Stomach (tissue), 9 donors: Measurements from ENCODE around the gene TM4SF4. TPM values are rescaled to one million over a fixed set of nuclear protein-coding genes. Genes with fewer than 3 reads are reported as not detected.
A peak's percentile ranks its signal among the peaks of the same experiment; 100 is the strongest.

Experiments used
- DNase-seq, 2 donors: peaks; one replicate each; pipeline versions ENCODE4 v3.0.0 to v3.0.0-alpha.2; 2013 to 2019
- H3K27ac ChIP-seq, 5 donors: fragments of 200-600 bp in 4 of 5; sonication (generic) in 4 of 5; one replicate each; pipeline ENCODE4 v1.5.1; 2013 to 2019; ENCODE audit warnings: mild to moderate bottlenecking in 1 of 5, moderate library complexity in 1 of 5
- H3K27me3 ChIP-seq, 3 donors: fragments of 200-600 bp; sonication (generic); one replicate each; pipeline ENCODE4 v1.5.1; 2017 to 2019; ENCODE audit warnings: mixed run types in 1 of 3
- H3K36me3 ChIP-seq, 4 donors: fragments of 200-600 bp; sonication (generic); 1 replicate in 3 of 4; 2 replicates in 1 of 4; pipeline ENCODE4 v1.5.1; 2016 to 2019
- H3K4me1 ChIP-seq, 4 donors: fragments of 200-600 bp; sonication (generic); one replicate each; pipeline ENCODE4 v1.5.1; 2016 to 2019
- H3K4me3 ChIP-seq, 4 donors: fragments of 200-600 bp; sonication (generic) in 3 of 4; one replicate each; pipeline ENCODE4 v1.5.1; 2016 to 2019; ENCODE audit warnings: mild to moderate bottlenecking in 1 of 4
- H3K9me3 ChIP-seq, 4 donors: fragments of 200-600 bp; sonication (generic); one replicate each; pipeline ENCODE4 v1.5.1; 2016 to 2019
- CTCF ChIP-seq, 7 experiments: fragments of 450-650 bp in 4 of 7; fragments of 200-600 bp in 3 of 7; sonication (generic) in 3 of 7; IDR thresholded peaks; one replicate each; pipeline ENCODE4 v1.5.1; 2016 to 2019; ENCODE audit warnings: antibody characterized with exemption in 7 of 7, control low read depth in 2 of 7, mild to moderate bottlenecking in 1 of 7
- EP300 ChIP-seq: sonication (generic); formaldehyde crosslinking; IDR thresholded peaks from one replicate; pipeline ENCODE4 v1.6.1; 2017; ENCODE audit warnings: antibody characterized with exemption
- POLR2A ChIP-seq, 4 donors: fragments of 450-650 bp; IDR thresholded peaks; one replicate each; pipeline ENCODE4 v1.6.1; 2016; ENCODE audit warnings: antibody characterized with exemption in 4 of 4, control low read depth in 2 of 4, mild to moderate bottlenecking in 1 of 4, moderate library complexity in 1 of 4
- POLR2AphosphoS5 ChIP-seq, 3 donors: sonication (generic); formaldehyde crosslinking; IDR thresholded peaks; one replicate each; pipeline ENCODE4 v1.6.1; 2016; ENCODE audit warnings: antibody characterized with exemption in 3 of 3
- WGBS, 5 donors: extraction: QIAGEN DNeasy Blood & Tissue Kit in 3 of 5; methylation state at CpG; one replicate each; pipeline versions ENCODE4 v1.1.5 to v1.1.7; 2013 to 2018; 5-methylcytosine and 5-hydroxymethylcytosine counted together
- intact Hi-C: fragments of 100-400 bp; cut with DNase I; formaldehyde crosslinking; loops from one replicate; pipeline ENCODE4 v1.15.1; 2023; ENCODE audit warnings: low total_unique reads
- polyA plus RNA-seq, 3 donors: library from polyadenylated mRNA; stranded (reverse); fragments of 200-250 nt; gene quantifications; one replicate each; pipeline ENCODE4 v1.2.3, GENCODE V29; 2013
- total RNA-seq, 5 donors: library from RNA; depleted of rRNA; stranded (reverse); fragments of >200 nt; gene quantifications; one replicate each; pipeline versions ENCODE4 v1.1.0 to v1.2.3, GENCODE V29; 2014 to 2016
- donor health status: healthy with polysubstance abuse.
- donor health status: Bipolar disorder and iron deficiency.
- donor health status: healthy.

TM4SF4 gene
- total and polyA plus RNA-seq, 8 donors: 1.4 to 40.8 (median 9.9) TPM; not detected in 1

- no peaks in the 10 kb centered on the region for H3K27me3 ChIP-seq
- peaks cover 26 to 63% (median 40%) of the 10 kb centered on the region in 4 donors for H3K4me1 ChIP-seq
- 86 to 93% (median 90%) methylated on average over 4 of the region's 4 CpGs for WGBS, 5 donors
- no peak overlapping the region for H3K4me3 ChIP-seq
- intact Hi-C loops: no loop called here
- DNase-seq: no peak
- H3K27ac ChIP-seq: no peak overlapping the region
- TF ChIP-seq POLR2A (IDR thresholded peaks at IDR 0.05) (no peak), CTCF (IDR thresholded peaks at IDR 0.05) (no peak), EP300 (no peak), POLR2AphosphoS5 (IDR thresholded peaks at IDR 0.05) (no peak)
- H3K36me3 ChIP-seq: no peaks in the 10 kb centered on the region
- no peaks in the 10 kb centered on the region for H3K9me3 ChIP-seq
Measured at GRCh38 chr3:149476225-149476624, 1.7 kb downstream of the TM4SF4 start.

GRCh38 chr3:149479621-149480325 is 5.3 kb downstream of the TM4SF4 start:
- 57 to 69% (median 65%) methylated on average over 14 of the region's 14 CpGs for WGBS, 5 donors
- intact Hi-C loops: loop anchor here (5.0 kb wide), 1 partner anchor 362 kb away; no protein-coding TSS in a partner anchor
- Histone ChIP-seq H3K9me3 (no peaks in the 10 kb centered on the region), H3K27ac (peak overlapping the region; percentile 55 to 79 (median 69)), H3K4me3 (no peak overlapping the region), H3K4me1 (peaks cover 8 to 28% (median 14%) of the 10 kb centered on the region in 4 donors), H3K36me3 (no peaks in the 10 kb centered on the region), H3K27me3 (no peaks in the 10 kb centered on the region)
- DNase-seq: no peak
- TF ChIP-seq CTCF (IDR thresholded peaks at IDR 0.05) (no peak), POLR2AphosphoS5 (IDR thresholded peaks at IDR 0.05) (no peak), POLR2A (IDR thresholded peaks at IDR 0.05) (no peak), EP300 (no peak)

GRCh38 chr3:149480326-149481017 is 6.0 kb downstream of the TM4SF4 start:
- H3K27me3 ChIP-seq: no peaks in the 10 kb centered on the region
- 70 to 77% (median 71%) methylated on average over 15 of the region's 15 CpGs for WGBS, 5 donors
- H3K4me3 ChIP-seq: no peak overlapping the region

More at GRCh38 chr3:149480326-149481017, 6.0 kb downstream of the TM4SF4 start:
- no peaks in the 10 kb centered on the region for H3K36me3 ChIP-seq
- no peaks in the 10 kb centered on the region for H3K9me3 ChIP-seq
- H3K27ac ChIP-seq: peak overlapping the region in 4 of 5 donors; percentile 69 to 79 (median 70)
- peak; percentile 88 to 92 for DNase-seq
- H3K4me1 ChIP-seq: peaks cover 8 to 24% (median 16%) of the 10 kb centered on the region in 4 donors
- intact Hi-C loops: loop anchor here (5.0 kb wide), 1 partner anchor 363 kb away; no protein-coding TSS in a partner anchor
- TF ChIP-seq POLR2AphosphoS5 (IDR thresholded peaks at IDR 0.05): peak in 2 of 3 donors; percentile 20 to 58
- no peak for TF ChIP-seq EP300
- peak in 6 of 7 experiments; percentile 32 to 84 (median 69) for TF ChIP-seq CTCF (IDR thresholded peaks at IDR 0.05)
- no peak for TF ChIP-seq POLR2A (IDR thresholded peaks at IDR 0.05)
